ENCODE measurements around the gene SLC15A3.

GRCh38 chr11:60927061-60927592 is 24.8 kb downstream of the SLC15A3 start:
- TF ChIP-seq, protein P1, sequence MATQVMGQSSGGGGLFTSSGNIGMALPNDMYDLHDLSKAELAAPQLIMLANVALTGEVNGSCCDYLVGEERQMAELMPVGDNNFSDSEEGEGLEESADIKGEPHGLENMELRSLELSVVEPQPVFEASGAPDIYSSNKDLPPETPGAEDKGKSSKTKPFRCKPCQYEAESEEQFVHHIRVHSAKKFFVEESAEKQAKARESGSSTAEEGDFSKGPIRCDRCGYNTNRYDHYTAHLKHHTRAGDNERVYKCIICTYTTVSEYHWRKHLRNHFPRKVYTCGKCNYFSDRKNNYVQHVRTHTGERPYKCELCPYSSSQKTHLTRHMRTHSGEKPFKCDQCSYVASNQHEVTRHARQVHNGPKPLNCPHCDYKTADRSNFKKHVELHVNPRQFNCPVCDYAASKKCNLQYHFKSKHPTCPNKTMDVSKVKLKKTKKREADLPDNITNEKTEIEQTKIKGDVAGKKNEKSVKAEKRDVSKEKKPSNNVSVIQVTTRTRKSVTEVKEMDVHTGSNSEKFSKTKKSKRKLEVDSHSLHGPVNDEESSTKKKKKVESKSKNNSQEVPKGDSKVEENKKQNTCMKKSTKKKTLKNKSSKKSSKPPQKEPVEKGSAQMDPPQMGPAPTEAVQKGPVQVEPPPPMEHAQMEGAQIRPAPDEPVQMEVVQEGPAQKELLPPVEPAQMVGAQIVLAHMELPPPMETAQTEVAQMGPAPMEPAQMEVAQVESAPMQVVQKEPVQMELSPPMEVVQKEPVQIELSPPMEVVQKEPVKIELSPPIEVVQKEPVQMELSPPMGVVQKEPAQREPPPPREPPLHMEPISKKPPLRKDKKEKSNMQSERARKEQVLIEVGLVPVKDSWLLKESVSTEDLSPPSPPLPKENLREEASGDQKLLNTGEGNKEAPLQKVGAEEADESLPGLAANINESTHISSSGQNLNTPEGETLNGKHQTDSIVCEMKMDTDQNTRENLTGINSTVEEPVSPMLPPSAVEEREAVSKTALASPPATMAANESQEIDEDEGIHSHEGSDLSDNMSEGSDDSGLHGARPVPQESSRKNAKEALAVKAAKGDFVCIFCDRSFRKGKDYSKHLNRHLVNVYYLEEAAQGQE (IDR thresholded peaks at IDR 0.05; ENCODE audit: unreplicated experiment), result no peak
- no peak for TF ChIP-seq JUNB (IDR thresholded peaks at IDR 0.05; ENCODE audit: unreplicated experiment)
- TF ChIP-seq, protein P2, sequence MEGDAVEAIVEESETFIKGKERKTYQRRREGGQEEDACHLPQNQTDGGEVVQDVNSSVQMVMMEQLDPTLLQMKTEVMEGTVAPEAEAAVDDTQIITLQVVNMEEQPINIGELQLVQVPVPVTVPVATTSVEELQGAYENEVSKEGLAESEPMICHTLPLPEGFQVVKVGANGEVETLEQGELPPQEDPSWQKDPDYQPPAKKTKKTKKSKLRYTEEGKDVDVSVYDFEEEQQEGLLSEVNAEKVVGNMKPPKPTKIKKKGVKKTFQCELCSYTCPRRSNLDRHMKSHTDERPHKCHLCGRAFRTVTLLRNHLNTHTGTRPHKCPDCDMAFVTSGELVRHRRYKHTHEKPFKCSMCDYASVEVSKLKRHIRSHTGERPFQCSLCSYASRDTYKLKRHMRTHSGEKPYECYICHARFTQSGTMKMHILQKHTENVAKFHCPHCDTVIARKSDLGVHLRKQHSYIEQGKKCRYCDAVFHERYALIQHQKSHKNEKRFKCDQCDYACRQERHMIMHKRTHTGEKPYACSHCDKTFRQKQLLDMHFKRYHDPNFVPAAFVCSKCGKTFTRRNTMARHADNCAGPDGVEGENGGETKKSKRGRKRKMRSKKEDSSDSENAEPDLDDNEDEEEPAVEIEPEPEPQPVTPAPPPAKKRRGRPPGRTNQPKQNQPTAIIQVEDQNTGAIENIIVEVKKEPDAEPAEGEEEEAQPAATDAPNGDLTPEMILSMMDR (conservative IDR thresholded peaks at IDR 0.05; ENCODE audit: low read depth in 2 of 2), result no peak
